SJSA1 (cell line): Measurements from ENCODE around the gene ATP6V0C. TPM values are rescaled to one million over a fixed set of nuclear protein-coding genes. Genes with fewer than 3 reads are reported as not detected.

Source experiments
- DNase-seq, 2 experiments: peaks; one replicate each; pipeline ENCODE4 v3.0.0-alpha.2; 2015 to 2020; ENCODE audit warnings: low spot score in 2 of 2, low read depth in 1 of 2
- H3K27ac ChIP-seq: fragments of 250-450 bp; sonication (Bioruptor Pico); 2 replicates; pipeline ENCODE4 v1.5.1; 2020; ENCODE audit warnings: mild to moderate bottlenecking, moderate library complexity
- H3K27me3 ChIP-seq: fragments of 250-450 bp; sonication (Bioruptor Pico); replicated peaks from 2 replicates; pipeline ENCODE4 v1.5.1; 2020; ENCODE audit warnings: mild to moderate bottlenecking, moderate library complexity
- H3K36me3 ChIP-seq: fragments of 250-450 bp; sonication (Bioruptor Pico); 2 replicates; pipeline ENCODE4 v1.5.1; 2020; ENCODE audit warnings: mild to moderate bottlenecking
- H3K4me1 ChIP-seq: fragments of 250-450 bp; sonication (Bioruptor Pico); replicated peaks from 2 replicates; pipeline ENCODE4 v1.6.1; 2021; ENCODE audit warnings: mild to moderate bottlenecking
- H3K4me3 ChIP-seq: fragments of 250-450 bp; sonication (Bioruptor Pico); 2 replicates; pipeline ENCODE4 v1.5.1; 2020; ENCODE audit warnings: mild to moderate bottlenecking
- H3K9me3 ChIP-seq: fragments of 250-450 bp; sonication (Bioruptor Pico); replicated peaks from 2 replicates; pipeline ENCODE4 v1.5.1; 2020; ENCODE audit warnings: mild to moderate bottlenecking
- total RNA-seq: library from RNA; depleted of rRNA; stranded (reverse); fragments of >200 nt; shearing (Covaris generic); gene quantifications from 2 replicates; pipeline ENCODE4 v1.2.3, GENCODE V29; 2014

ATP6V0C gene
- total RNA-seq, 1 experiment from 2014 or later: 44.6 TPM

GRCh38 chr16:2501946-2502895 lies 11.5 kb upstream of the ATP6V0C start:
- H3K36me3 ChIP-seq: peaks cover 21% of the 10 kb centered on the region
- H3K4me3 ChIP-seq: no peak overlapping the region
- peaks cover 13% of the 10 kb centered on the region for H3K4me1 ChIP-seq
- H3K27me3 ChIP-seq: no peaks in the 10 kb centered on the region; the same call in 1 of the 2 replicates
- no peak overlapping the region for H3K27ac ChIP-seq
- peaks cover 3% of the 10 kb centered on the region; the same call in 1 of the 2 replicates for H3K9me3 ChIP-seq
- no peak for DNase-seq

DNA sequence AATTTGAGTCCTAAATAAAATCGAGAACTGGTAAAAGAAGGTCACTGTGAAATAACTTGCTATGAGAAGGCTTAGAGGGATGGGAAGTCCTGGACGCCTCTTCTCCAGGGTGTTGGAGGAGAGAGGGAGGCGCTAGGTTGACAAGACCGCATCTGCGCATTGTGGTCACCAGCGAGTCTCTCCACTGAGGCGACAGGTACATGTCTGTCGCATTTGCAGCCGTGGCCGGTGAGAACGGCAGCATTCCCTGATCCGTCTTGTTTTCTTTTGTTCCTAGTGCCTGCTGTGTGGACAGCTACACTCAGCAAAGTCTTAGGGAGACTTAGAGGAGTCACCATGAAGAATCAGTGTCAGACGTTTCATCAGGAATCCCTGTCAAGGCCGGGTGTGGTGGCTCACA lies 8.1 kb upstream of the ATP6V0C start:
- DNase-seq: no peak
- Histone ChIP-seq H3K27me3 (no peaks in the 10 kb centered on the region; the same call in 1 of the 2 replicates), H3K27ac (no peak overlapping the region), H3K4me3 (no peak overlapping the region), H3K4me1 (peaks cover 7% of the 10 kb centered on the region), H3K9me3 (peaks cover 3% of the 10 kb centered on the region; the same call in 1 of the 2 replicates), H3K36me3 (peaks cover 4% of the 10 kb centered on the region; the same call in 1 of the 2 replicates)

DNA sequence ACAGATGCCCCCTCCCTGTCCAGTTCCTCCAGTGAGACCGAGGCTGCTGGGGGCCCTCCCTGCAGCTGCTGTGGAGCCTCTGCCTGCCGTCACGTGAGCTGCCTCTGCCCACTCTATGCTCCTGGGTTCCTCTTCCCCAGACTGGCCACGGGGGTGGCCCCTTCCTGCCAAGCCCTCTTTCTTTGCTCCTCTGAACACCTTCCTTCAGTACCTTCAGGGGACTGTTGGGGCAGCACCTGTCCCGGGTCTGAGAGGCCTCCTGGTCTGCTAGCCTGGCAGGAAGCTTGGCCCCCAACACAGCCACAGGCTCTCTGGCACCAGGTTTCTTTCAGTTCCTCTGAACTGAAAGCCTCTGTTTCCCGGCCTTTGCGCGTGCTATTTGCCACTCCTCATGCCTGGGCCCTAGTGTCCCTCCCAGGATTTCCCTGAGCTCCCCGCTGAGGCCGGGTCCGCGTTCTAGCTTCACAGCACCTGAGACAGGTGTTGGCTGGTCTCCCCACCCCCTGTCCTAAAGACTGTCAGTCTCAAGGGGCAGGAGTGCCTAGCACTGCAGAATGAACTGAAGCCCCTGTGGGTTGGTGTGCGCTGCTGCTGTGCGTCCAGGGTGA lies 6.6 kb upstream of the ATP6V0C start:
- no peak overlapping the region for H3K27ac ChIP-seq
- DNase-seq: no peak
- no peaks in the 10 kb centered on the region for H3K9me3 ChIP-seq
- H3K4me3 ChIP-seq: no peak overlapping the region
- H3K4me1 ChIP-seq: peaks cover 7% of the 10 kb centered on the region
- no peaks in the 10 kb centered on the region for H3K36me3 ChIP-seq
- H3K27me3 ChIP-seq: no peaks in the 10 kb centered on the region

DNA sequence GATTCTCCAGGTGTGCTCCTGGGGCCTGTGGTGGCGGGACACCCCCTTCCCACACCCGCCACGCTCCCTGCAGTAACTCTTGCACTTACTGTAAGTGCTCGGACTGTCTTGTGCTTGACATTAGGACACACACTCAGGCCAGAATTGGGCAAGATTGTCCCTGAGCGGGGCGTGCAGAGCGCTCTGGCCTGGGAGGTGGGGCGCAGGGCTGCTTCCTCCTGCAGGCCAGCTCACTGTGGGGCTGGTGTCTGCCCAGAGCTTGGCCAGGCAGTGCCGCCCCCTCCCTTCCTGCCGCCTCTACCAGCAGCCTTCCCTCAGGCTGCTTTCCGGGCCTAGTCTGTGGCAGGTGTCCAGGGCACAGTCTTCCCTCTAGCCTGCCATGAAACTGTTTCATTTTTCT lies 6.1 kb upstream of the ATP6V0C start:
- Histone ChIP-seq H3K27ac (no peak overlapping the region), H3K36me3 (no peaks in the 10 kb centered on the region), H3K27me3 (no peaks in the 10 kb centered on the region), H3K9me3 (no peaks in the 10 kb centered on the region), H3K4me3 (no peak overlapping the region), H3K4me1 (peaks cover 7% of the 10 kb centered on the region)
- no peak for DNase-seq

- Histone ChIP-seq H3K36me3 (peaks cover 3% of the 10 kb centered on the region), H3K9me3 (no peaks in the 10 kb centered on the region; the same call in 1 of the 2 replicates), H3K4me3 (no peak overlapping the region), H3K27ac (no peak overlapping the region), H3K27me3 (no peaks in the 10 kb centered on the region), H3K4me1 (peaks cover 13% of the 10 kb centered on the region)
- DNase-seq: no peak
Observed at GRCh38 chr16:2508722-2509400, 4.9 kb upstream of the ATP6V0C start.

GRCh38 chr16:2511128-2511800 lies 2.5 kb upstream of the ATP6V0C start:
- no peak overlapping the region for H3K27ac ChIP-seq

GRCh38 chr16:2511996-2512734 lies 1.6 kb upstream of the ATP6V0C start:
- peaks cover 25% of the 10 kb centered on the region for H3K36me3 ChIP-seq
- H3K27ac ChIP-seq: no peak overlapping the region
- no peaks in the 10 kb centered on the region; the same call in 1 of the 2 replicates for H3K9me3 ChIP-seq
- peaks cover 30% of the 10 kb centered on the region for H3K4me1 ChIP-seq
- DNase-seq: peak in 1 of 2 experiments; percentile 42
- H3K4me3 ChIP-seq: no peak overlapping the region
- no peaks in the 10 kb centered on the region for H3K27me3 ChIP-seq

More at GRCh38 chr16:2511128-2511800, 2.5 kb upstream of the ATP6V0C start:
- Histone ChIP-seq H3K27me3 (no peaks in the 10 kb centered on the region), H3K4me3 (no peak overlapping the region), H3K9me3 (no peaks in the 10 kb centered on the region; the same call in 1 of the 2 replicates), H3K4me1 (peaks cover 26% of the 10 kb centered on the region), H3K36me3 (peaks cover 17% of the 10 kb centered on the region)
- peak in 1 of 2 experiments; percentile 61 for DNase-seq

DNA sequence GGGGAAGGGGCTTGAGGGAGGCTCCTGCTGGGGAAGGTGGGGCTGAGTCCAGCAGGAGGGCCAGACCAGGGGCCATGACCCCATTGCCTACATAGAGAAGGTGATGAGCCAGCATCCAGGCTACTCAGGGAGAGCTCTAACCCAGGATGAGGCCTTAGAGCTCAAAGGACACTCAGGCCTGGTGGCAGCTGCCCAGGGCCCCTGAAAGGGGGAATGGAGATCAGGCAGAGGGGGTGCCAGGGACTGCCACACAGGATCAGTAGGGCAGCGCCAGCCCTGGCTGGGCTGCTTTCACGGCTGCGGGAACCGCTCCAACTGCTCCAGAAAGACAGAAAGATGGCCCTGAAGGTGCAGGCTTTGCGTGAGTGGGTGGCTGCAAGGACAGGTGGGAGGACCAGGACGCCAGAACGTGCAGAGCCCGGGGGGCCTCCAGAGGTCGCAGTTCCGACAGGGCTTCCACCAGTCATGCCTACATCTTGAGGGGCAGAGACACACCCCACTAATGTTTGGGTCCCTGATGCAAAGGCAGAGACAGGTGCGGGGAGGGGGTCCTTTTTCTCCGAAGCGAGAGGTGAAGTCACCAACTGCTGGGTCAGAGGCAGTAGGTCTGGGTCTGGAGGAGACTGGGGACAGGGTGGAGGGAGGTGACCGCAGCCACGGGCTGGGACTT lies 882 bp upstream of the ATP6V0C start:
- peaks cover 30% of the 10 kb centered on the region for H3K4me1 ChIP-seq
- DNase-seq: no peak
- no peak overlapping the region for H3K27ac ChIP-seq
- no peaks in the 10 kb centered on the region for H3K27me3 ChIP-seq
- H3K4me3 ChIP-seq: peak overlapping the region; percentile 96
- peaks cover 27% of the 10 kb centered on the region for H3K36me3 ChIP-seq
- H3K9me3 ChIP-seq: no peaks in the 10 kb centered on the region; the same call in 1 of the 2 replicates

DNA sequence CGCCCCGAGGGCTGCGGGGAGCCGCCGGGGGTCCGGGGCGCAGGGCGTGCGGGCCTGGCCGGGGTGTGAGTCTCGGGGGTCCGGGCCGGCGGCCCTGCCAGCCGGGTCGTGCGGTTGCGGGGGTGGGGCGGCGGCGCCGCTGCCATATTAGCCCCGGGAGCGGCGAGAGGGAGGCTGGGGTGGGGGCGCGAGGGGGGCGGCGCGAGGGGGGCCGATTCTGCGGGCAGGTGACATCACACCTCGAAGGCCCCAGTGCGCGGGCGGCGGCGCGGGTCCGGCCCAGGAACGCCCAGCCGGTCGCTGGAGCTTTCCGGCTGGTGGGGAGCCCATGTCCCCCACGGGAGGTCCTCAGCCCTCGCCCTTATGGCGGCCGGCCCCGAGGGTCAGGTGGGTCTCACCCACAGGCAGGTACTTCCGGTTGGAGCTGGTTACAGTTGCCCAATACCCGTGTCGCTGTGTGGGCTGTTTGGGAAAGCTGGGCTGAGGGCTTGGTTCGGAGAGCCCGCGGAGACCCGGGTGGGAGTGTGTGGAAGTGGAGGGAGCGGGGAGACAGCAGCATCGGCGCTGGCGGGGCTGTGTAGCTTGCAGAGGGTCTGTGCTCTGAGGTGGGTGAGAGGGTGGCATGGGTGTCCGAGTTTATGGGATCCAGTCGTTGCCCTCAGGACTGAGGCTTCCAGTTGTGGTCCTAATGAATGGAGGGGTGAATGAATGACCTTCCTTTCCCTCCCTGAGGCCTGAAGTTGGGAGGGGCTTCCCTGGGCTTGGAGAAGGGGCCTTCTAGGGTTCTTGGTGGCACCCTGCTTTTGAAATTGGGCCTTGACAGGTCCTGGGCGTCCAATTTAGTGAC lies 804 bp downstream of the ATP6V0C start:
- H3K27ac ChIP-seq: peak overlapping the region; percentile 98
- DNase-seq: peak in 1 of 2 experiments; percentile 44

DNA sequence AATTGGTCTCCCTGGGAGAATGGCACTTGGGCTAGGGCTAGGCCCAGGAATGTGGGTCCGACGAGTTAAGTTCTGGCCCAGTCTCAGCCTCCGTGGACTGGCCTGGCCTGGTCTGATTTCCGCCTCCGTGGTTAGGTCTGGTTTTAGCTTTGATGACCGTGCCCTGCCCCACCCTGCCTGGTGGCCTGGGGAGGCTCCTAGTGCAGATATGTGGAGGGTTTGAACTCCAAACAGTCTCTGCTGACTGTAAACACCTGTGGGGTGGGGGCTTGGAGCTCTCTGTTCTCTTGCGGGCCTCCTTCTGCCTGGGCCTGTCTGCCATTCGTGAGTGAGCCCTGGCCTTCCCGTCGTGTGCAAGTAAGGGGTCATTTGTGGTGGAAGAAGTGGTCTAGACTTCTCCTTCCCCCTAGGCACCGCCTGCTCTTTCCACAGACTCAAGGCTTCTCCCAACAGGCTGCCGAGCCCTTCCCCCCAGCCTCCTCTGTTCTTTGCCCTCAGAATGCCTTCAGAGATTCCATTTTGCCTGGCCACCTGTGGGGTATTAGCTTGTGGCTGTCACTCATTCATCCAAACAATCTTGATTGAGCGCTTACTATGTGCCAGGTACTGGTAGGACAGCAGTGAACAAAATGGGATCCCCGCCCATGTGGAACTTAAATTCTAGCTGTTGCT lies 1.6 kb downstream of the ATP6V0C start:
- Histone ChIP-seq H3K36me3 (peaks cover 37% of the 10 kb centered on the region), H3K4me1 (peaks cover 41% of the 10 kb centered on the region), H3K4me3 (peak overlapping the region; percentile 96), H3K27me3 (no peaks in the 10 kb centered on the region), H3K9me3 (no peaks in the 10 kb centered on the region; the same call in 1 of the 2 replicates), H3K27ac (0 out of 2 replicates have a peak overlapping the region, but pooled peaks have one; percentile 48)
- DNase-seq: peak in 1 of 2 experiments; percentile 45

More for the DNA sequence above, 804 bp downstream of the ATP6V0C start:
- Histone ChIP-seq H3K9me3 (no peaks in the 10 kb centered on the region; the same call in 1 of the 2 replicates), H3K27me3 (no peaks in the 10 kb centered on the region), H3K4me3 (peak overlapping the region; percentile 96), H3K36me3 (peaks cover 36% of the 10 kb centered on the region), H3K4me1 (peaks cover 37% of the 10 kb centered on the region)
